ENCODE measurements around the gene NSUN7. TPM values are rescaled to one million over a fixed set of nuclear protein-coding genes. Genes with fewer than 3 reads are reported as not detected.
A peak's percentile ranks its signal among the peaks of the same experiment; 100 is the strongest.

Gene NSUN7
- total RNA-seq, 4 donors from 2014 or later, result 8.1 to 37.0 (median 17.3) TPM

DNA sequence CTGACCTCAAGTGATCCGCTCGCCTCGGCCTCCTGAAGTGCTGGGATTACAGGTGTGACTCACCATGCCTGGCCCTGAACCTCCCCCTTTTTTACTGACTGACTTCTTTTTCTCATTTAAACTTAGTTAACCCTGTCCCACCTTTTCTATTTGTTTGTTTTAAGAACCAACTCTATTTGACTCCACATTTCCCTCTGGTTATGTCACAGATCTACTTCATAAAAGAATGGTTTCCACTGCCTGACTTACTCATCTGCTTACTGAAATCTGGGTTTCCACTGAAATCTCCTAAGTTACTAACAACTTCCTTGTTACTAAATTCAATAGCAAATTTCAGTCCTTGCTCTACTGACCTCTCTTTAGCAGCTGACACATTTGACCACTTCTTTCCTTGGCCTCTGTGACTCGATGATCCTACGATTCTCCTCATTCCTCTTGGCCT lies 28.0 kb upstream of the NSUN7 start:
- no peaks in the 10 kb centered on the region for H3K9me3 ChIP-seq
- H3K27ac ChIP-seq, result peak overlapping the region; percentile 55 to 77 (median 72)
- TF ChIP-seq POLR2AphosphoS5 (IDR thresholded peaks at IDR 0.05), result no peak
- no peaks in the 10 kb centered on the region for H3K27me3 ChIP-seq
- intact Hi-C loops (cut with DNase I; ENCODE audit: low total_unique reads) (no loop called here), in situ Hi-C loops (cut with MboI; ENCODE audit: low pct_ligation_motif_present in 1 of 4, low pct_unique_long_range_greater_than_20kb in 1 of 4, low sequenced_read_pairs in 3 of 4) (loop anchor here in 1 of 4 donors (10.0 to 25.0 kb wide), 2 partner anchors 184 to 357 kb away; no protein-coding TSS in a partner anchor)
- no peaks in the 10 kb centered on the region for H3K36me3 ChIP-seq
- DNase-seq, result no peak
- 75 to 81% methylated on average over 5 of the region's 5 CpGs for WGBS, 2 donors (ENCODE audit: low coverage in 1 of 2)
- H3K4me3 ChIP-seq, result no peak overlapping the region
- peaks cover 8 to 39% (median 27%) of the 10 kb centered on the region in 4 donors for H3K4me1 ChIP-seq

DNA sequence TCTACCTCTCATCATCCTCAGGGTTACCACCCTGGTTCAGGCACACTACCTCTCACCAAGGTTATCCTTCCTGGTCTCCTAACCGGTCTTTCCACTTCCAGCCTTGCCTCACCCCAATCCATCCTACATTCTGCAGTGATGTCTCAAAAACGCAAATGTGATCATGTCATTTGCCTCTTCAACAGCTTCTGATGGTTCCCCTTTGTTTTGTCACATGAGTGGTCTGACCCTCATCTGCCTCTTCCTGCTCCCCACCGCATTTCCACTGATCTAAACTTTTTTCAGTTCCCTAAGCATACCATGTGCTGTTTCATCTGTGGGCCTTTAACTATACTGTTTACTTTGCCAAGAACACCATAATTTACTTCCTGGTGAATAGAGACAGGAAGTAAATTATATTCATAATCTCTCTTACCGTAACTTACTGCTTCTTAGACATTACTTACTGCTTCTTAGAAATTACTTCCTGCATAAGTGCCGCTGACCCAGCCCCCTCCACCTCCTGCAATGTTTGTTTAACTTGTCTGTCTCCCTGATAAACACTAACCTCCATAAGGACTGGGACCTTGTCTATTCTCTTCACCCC lies 27.1 kb upstream of the NSUN7 start:
- H3K27ac ChIP-seq, result peak overlapping the region; percentile 55 to 77 (median 72)
- WGBS, 2 donors (ENCODE audit: low coverage in 1 of 2), result 21 to 39% methylated on average over 5 of the region's 5 CpGs
- intact Hi-C loops (cut with DNase I; ENCODE audit: low total_unique reads) (no loop called here), in situ Hi-C loops (cut with MboI; ENCODE audit: low pct_ligation_motif_present in 1 of 4, low pct_unique_long_range_greater_than_20kb in 1 of 4, low sequenced_read_pairs in 3 of 4) (loop anchor here in 1 of 4 donors (10.0 to 25.0 kb wide), 2 partner anchors 185 to 358 kb away; no protein-coding TSS in a partner anchor)
- TF ChIP-seq, protein P1, sequence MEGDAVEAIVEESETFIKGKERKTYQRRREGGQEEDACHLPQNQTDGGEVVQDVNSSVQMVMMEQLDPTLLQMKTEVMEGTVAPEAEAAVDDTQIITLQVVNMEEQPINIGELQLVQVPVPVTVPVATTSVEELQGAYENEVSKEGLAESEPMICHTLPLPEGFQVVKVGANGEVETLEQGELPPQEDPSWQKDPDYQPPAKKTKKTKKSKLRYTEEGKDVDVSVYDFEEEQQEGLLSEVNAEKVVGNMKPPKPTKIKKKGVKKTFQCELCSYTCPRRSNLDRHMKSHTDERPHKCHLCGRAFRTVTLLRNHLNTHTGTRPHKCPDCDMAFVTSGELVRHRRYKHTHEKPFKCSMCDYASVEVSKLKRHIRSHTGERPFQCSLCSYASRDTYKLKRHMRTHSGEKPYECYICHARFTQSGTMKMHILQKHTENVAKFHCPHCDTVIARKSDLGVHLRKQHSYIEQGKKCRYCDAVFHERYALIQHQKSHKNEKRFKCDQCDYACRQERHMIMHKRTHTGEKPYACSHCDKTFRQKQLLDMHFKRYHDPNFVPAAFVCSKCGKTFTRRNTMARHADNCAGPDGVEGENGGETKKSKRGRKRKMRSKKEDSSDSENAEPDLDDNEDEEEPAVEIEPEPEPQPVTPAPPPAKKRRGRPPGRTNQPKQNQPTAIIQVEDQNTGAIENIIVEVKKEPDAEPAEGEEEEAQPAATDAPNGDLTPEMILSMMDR (IDR thresholded peaks at IDR 0.05), result no peak
- TF ChIP-seq POLR2A (IDR thresholded peaks at IDR 0.05) (peak; percentile 12), POLR2AphosphoS5 (IDR thresholded peaks at IDR 0.05) (peak in 1 of 3 donors; percentile 14)
- no peaks in the 10 kb centered on the region for H3K27me3 ChIP-seq
- H3K4me1 ChIP-seq, result peaks cover 8 to 34% (median 25%) of the 10 kb centered on the region in 4 donors
- DNase-seq, result peak; percentile 36
- no peak overlapping the region for H3K4me3 ChIP-seq
- no peaks in the 10 kb centered on the region for H3K9me3 ChIP-seq
- H3K36me3 ChIP-seq, result no peaks in the 10 kb centered on the region

DNA sequence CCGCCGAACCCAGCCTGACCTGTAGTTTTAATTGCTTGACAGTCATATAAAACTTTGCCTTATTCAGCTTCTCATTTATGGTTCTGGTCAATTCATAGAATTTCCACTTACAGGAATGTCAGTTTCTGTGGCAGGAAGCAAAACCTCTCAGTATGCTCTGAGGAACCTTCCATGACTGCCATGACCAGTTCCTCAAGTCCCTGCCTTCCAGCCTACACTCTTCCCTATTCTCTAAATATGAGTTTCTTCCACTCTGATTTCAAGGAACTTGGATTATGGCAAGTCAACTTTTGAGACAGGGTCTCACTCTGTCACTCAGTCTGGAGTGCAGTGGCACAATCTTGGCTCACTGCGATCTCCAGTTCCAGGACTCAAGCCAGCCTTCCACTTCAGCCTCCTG lies 26.0 kb upstream of the NSUN7 start:
- H3K27me3 ChIP-seq, result no peaks in the 10 kb centered on the region
- 83 to 87% methylated on average over 2 to 3 of the region's 3 CpGs for WGBS, 2 donors (ENCODE audit: low coverage in 1 of 2)
- H3K27ac ChIP-seq, result peak overlapping the region in 3 of 4 donors; percentile 55 to 77 (median 72)
- TF ChIP-seq, protein P1 (IDR thresholded peaks at IDR 0.05), result no peak
- TF ChIP-seq POLR2A (IDR thresholded peaks at IDR 0.05), result no peak
- no peaks in the 10 kb centered on the region for H3K9me3 ChIP-seq
- H3K4me3 ChIP-seq, result no peak overlapping the region
- H3K4me1 ChIP-seq, result peaks cover 2 to 23% (median 18%) of the 10 kb centered on the region in 4 donors
- H3K36me3 ChIP-seq, result no peaks in the 10 kb centered on the region
- intact Hi-C loops (cut with DNase I; ENCODE audit: low total_unique reads), result no loop called here
- in situ Hi-C loops (cut with MboI; ENCODE audit: low pct_ligation_motif_present in 1 of 4, low pct_unique_long_range_greater_than_20kb in 1 of 4, low sequenced_read_pairs in 3 of 4), result loop anchor here in 1 of 4 donors (10.0 to 25.0 kb wide), 2 partner anchors 186 to 359 kb away; no protein-coding TSS in a partner anchor
- no peak for DNase-seq

DNA sequence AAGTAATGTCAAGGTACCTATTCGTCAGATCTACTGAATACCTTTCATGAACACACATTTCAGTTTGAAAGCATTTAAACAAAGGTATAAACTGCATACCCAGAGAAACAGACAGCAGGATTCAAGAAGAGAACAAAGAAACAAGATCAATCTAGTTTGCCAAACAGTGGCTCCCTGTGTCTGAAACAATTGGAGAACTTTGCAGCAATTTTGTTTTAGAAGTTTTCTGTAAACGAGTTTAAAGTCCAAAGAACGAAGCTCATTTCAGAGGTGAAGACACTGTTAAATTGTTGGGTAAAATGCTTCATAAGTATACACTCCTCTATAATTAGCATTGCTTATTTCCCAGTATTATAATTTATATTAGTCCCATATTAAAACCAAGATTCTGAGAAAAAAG lies 21.4 kb upstream of the NSUN7 start:
- Histone ChIP-seq H3K36me3 (no peaks in the 10 kb centered on the region), H3K27me3 (no peaks in the 10 kb centered on the region), H3K9me3 (no peaks in the 10 kb centered on the region), H3K4me3 (no peak overlapping the region), H3K4me1 (peaks cover 0 to 11% (median 6%) of the 10 kb centered on the region in 4 donors), H3K27ac (no peak overlapping the region)
- TF ChIP-seq POLR2A (IDR thresholded peaks at IDR 0.05), result no peak
- TF ChIP-seq EP300 (IDR thresholded peaks at IDR 0.05; ENCODE audit: low read depth), result no peak
- no peak for TF ChIP-seq POLR2AphosphoS5 (IDR thresholded peaks at IDR 0.05)
- TF ChIP-seq, protein P1 (IDR thresholded peaks at IDR 0.05), result no peak
- DNase-seq, result no peak
- intact Hi-C loops (cut with DNase I; ENCODE audit: low total_unique reads) (no loop called here), in situ Hi-C loops (cut with MboI; ENCODE audit: low pct_ligation_motif_present in 1 of 4, low pct_unique_long_range_greater_than_20kb in 1 of 4, low sequenced_read_pairs in 3 of 4) (loop anchor here in 2 of 4 donors (10.0 to 25.0 kb wide), 2 partner anchors 159 to 364 kb away; no protein-coding TSS in a partner anchor)
- WGBS, 2 donors (ENCODE audit: low coverage in 1 of 2), result 40 to 44% methylated on average over 3 of the region's 3 CpGs

Data from transverse colon (tissue), 4 donors.